Adipocyte (in vitro differentiated cells): ENCODE data around the gene SLCO3A1.

ENCODE experiments used
- DNase-seq: peaks from one replicate; pipeline ENCODE4 v3.0.0-alpha.2; 2015; ENCODE audit warnings: low read depth
- H3K27me3 ChIP-seq: replicated peaks from 2 replicates; pipeline ENCODE4 v1.7.0; 2013; ENCODE audit warnings: mild to moderate bottlenecking, low read length, moderate library complexity; ENCODE audit not compliant: control insufficient read depth, insufficient read depth
- H3K36me3 ChIP-seq: 2 replicates; pipeline ENCODE4 v1.7.0; 2013; ENCODE audit warnings: low read length, mild to moderate bottlenecking, moderate library complexity; ENCODE audit not compliant: control insufficient read depth, insufficient read depth, severe bottlenecking
- H3K4me1 ChIP-seq: 2 replicates; pipeline ENCODE4 v1.7.0; 2013; ENCODE audit warnings: mild to moderate bottlenecking, low read length, moderate library complexity; ENCODE audit not compliant: control insufficient read depth, insufficient read depth
- H3K4me3 ChIP-seq: 2 replicates; pipeline ENCODE4 v1.7.0; 2013; ENCODE audit warnings: mild to moderate bottlenecking, low read length, moderate library complexity
- H3K9ac ChIP-seq: 2 replicates; pipeline ENCODE4 v1.7.0; 2013; ENCODE audit warnings: mild to moderate bottlenecking, low read length, moderate library complexity
- H3K9me3 ChIP-seq: 2 replicates; pipeline ENCODE4 v1.7.0; 2013; ENCODE audit warnings: mild to moderate bottlenecking, low read length, moderate library complexity; ENCODE audit not compliant: control insufficient read depth

SLCO3A1 gene

DNA sequence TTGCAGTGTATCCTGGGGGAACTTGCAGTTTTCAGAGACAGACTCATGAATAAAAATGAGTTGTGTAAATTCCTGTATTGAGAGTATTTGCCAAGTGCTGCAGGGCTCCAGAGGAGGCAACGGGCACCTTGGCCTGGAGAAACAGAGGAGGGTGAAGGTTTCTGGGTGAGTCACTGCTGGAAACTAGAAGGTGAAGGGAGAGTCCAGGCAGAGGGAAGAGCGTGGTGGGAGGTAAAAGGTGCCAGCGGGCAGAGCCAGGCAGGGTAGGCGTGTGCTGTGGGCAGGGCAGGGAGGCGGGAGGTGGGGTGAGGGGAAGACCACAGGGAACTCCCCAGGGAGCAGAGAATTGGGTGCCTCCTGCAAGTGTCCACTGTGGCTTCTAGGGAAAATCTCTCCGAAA, 120.8 kb downstream of the SLCO3A1 start:
- H3K9ac ChIP-seq: no peak overlapping the region
- no peaks in the 10 kb centered on the region for H3K9me3 ChIP-seq
- no peaks in the 10 kb centered on the region for H3K27me3 ChIP-seq
- no peak for DNase-seq
- no peaks in the 10 kb centered on the region for H3K36me3 ChIP-seq
- H3K4me3 ChIP-seq: no peak overlapping the region
- peaks cover 14% of the 10 kb centered on the region for H3K4me1 ChIP-seq

DNA sequence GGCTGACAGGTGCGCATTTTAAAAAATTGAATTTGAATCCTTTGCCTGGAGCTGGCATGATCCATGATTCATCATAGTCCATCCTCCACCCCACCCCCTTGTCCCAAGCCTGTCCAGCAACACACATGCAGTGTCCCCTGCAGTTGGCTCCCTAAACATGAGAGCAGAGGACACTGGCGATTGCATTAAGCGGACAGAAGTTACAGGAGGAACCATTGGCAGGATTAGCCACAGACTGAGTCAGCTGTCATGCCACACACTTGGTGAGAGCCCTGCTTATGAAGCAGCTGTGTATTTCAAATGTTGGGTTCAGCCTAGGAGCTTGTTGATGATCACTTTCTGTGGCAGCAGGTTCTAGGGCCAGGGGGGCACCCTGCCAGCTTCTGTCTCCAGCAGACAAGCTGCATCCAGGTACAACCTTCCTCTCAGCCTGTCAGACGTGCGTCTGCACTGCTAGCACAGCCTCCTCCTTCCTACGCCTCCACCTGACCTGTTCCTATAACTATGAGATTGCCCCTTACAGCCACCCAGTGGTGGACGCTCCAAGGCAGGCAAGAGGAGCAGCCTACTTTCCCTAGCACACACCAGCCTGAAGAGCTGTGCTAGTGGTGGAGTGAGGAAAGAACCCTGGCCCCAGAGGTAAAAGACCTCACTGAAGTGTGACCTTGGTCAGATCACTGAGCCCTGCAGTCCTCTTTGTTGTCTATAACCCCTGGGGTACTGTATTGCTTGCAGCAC, 121.9 kb downstream of the SLCO3A1 start:
- Histone ChIP-seq H3K27me3 (no peaks in the 10 kb centered on the region), H3K4me1 (peaks cover 3% of the 10 kb centered on the region), H3K4me3 (no peak overlapping the region), H3K36me3 (no peaks in the 10 kb centered on the region), H3K9me3 (no peaks in the 10 kb centered on the region), H3K9ac (no peak overlapping the region)
- no peak for DNase-seq

DNA sequence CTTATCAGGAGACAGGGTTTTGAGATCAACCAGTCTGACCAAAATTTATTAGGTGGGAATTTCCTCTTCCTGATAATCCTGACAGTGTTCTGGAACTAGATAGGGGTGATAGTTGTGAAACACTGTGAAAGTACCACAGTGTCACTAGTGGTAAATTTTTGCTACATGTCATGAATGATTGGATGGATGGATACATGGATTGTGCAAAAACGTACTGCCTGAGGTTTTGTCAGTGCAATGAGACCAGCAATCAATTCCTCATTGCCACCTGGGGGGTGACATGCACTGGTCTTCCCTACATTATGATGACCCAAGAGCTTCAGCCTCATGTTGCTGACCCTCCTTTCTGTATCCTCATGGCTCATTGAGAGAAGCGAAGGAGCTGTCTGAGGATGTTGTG, 123.5 kb downstream of the SLCO3A1 start:
- DNase-seq: no peak
- Histone ChIP-seq H3K27me3 (no peaks in the 10 kb centered on the region), H3K36me3 (no peaks in the 10 kb centered on the region), H3K9ac (no peak overlapping the region), H3K9me3 (no peaks in the 10 kb centered on the region), H3K4me1 (no peaks in the 10 kb centered on the region), H3K4me3 (no peak overlapping the region)

DNA sequence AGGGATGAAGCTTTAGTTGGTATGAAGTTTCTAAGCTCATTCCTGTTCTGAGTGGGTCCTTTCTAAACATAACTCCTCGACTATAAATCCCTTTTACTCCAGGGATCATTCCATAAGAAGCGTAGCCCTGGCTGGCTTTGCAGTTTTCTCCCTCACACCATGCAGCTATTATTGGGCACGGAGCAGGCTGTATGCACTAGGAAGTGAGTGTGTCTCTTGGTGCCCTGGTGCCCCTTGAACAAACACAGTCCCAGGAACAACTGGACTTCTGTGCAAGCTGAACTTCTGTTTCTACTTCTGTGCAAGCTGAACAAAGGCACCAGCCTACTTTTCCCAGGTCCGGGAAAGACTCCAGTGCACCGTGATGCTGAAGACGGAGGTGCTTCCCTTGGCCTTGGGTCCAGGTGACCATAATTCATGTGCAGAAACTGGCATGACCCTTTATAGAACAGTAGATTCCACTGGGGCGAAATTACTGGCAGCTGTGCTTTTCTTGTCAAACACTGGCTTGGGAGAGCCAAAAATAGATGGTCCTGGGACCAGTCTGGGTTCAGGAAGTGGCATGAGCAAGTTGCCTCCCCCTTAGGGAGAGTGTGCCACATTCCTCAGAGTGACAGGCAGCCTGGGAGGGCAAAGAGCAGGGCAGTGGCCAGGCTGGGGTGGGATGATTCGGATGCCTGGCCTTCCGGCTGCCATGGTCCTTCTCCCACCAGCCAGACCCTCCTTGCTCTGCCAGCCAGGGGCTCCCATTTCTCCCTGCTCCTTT, 127.2 kb downstream of the SLCO3A1 start:
- H3K9me3 ChIP-seq: no peaks in the 10 kb centered on the region
- peaks cover 6% of the 10 kb centered on the region for H3K4me1 ChIP-seq
- no peaks in the 10 kb centered on the region for H3K36me3 ChIP-seq
- H3K4me3 ChIP-seq: no peak overlapping the region
- no peak overlapping the region for H3K9ac ChIP-seq
- no peaks in the 10 kb centered on the region for H3K27me3 ChIP-seq
- DNase-seq: no peak

DNA sequence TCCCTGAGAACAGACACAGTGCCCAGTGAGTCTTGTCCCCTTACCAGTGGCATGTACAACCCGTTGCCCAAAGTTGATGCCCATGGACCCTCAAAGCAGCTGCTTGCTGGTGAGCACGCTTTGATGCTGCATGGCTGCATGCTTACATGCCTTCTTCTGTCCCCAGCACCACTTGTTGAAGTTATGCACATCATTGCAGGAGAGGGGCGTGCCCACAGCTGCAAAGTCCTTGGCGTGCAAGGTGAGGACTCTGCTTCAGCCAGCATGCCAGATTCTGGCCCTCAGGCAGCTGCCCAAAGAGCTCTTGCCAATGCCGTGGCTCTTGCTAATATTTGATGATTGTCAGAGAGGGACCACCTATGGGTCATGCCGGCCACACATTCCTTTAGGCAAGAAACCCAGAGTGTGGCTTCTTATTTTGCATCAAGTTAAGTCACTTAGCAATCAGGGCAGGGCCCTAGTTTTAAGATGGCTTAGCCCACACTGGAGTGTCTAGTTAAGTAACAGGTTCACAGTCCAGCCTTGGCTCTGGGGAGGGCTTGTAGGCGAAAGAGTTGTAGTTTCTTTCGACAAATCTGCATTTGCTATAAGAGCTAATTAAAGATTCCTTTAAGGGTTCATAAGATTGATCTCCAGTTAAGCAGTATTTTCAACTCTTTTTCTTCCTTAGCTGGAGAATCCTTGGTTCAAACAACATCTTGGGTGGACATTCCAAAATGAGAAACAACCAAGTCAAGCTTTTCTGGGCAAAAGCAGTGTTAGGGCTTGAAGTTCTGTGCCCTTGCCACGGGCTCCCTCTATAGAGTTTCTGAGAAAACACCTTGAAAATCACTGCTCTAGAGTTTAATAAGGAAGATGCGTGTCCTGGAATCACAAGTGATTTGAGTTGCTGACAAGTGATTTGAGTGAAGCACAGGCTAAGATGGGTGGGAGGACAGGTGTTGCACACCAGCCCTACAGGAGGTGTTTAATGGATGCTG, 128.6 kb downstream of the SLCO3A1 start:
- Histone ChIP-seq H3K36me3 (no peaks in the 10 kb centered on the region), H3K4me1 (peaks cover 6% of the 10 kb centered on the region), H3K9ac (no peak overlapping the region), H3K4me3 (no peak overlapping the region), H3K27me3 (no peaks in the 10 kb centered on the region), H3K9me3 (no peaks in the 10 kb centered on the region)
- DNase-seq: no peak

DNA sequence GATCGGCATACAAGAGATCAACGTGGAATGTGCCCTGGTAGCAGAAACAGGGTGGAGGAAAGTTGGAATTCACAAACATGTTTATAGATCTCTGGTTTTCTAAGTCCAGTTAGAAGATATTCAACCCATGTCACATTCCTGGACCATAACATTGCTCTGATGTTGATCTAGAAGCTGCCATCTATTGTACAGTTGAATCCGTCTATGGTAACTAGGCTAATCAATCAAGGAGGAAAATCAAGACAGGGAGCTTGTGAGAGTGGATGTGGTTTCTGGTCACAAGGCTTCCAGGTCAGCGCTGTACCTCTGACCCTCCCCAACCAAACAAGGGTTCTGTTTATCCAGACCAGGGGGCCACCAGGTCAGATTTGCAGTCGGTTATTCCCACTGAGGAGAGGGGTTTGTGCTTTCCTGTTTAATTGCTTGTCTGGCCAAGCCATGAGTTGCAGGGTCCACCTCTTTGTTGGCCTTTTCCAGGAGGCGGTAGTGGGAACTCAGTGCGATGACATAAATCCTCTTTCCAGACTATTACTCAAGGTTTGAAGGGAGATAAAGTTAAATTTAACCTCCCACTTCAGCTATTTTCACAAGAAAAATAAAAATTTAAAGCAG, 130.3 kb downstream of the SLCO3A1 start:
- H3K4me1 ChIP-seq: peaks cover 6% of the 10 kb centered on the region
- no peaks in the 10 kb centered on the region for H3K27me3 ChIP-seq
- no peaks in the 10 kb centered on the region for H3K9me3 ChIP-seq
- no peaks in the 10 kb centered on the region for H3K36me3 ChIP-seq
- H3K4me3 ChIP-seq: no peak overlapping the region
- no peak overlapping the region for H3K9ac ChIP-seq
- DNase-seq: no peak

DNA sequence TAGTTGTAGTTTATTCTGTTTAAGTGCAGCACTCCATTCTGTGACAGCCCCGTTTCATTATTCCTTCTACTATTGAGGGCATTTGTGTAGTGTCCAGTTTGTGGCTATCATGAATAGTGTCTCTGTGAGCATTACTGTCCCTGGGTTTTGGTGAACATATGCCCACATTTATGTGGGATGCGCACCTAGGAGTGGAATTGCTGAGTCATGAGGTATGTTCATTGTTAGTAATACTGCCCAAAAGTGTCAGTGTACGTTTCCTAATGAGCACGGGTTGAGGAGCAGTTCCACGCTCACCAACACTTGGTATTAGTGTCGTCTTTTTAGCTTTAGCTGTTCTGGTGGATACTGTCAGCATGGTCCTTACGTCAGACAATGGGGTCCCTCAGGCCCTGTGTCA, 131.8 kb downstream of the SLCO3A1 start:
- Histone ChIP-seq H3K27me3 (no peaks in the 10 kb centered on the region), H3K4me3 (no peak overlapping the region), H3K4me1 (peaks cover 14% of the 10 kb centered on the region)

DNA sequence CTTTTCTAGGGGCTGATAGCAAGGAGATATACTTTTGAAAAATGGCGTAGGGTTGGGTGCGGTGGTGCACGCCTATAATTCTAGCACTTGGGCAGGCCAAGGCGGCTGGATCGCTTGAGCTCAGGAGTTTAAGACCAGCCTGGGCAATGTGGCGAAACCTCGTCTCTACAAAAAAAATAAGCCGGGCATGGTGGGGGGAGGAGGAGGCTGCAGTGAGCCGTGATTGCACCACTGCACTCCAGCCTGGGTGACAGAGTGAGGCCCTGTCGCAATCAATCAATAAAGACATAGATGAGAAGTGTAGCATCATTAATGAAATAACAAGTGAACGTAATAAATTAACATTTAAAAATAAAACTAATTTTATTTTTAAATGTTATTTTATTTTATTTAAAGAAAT, 134.6 kb downstream of the SLCO3A1 start:
- Histone ChIP-seq H3K27me3 (no peaks in the 10 kb centered on the region), H3K4me1 (peaks cover 36% of the 10 kb centered on the region), H3K36me3 (no peaks in the 10 kb centered on the region), H3K9me3 (no peaks in the 10 kb centered on the region), H3K4me3 (no peak overlapping the region), H3K9ac (no peak overlapping the region)
- DNase-seq: no peak

More for the DNA sequence above, 131.8 kb downstream of the SLCO3A1 start:
- Histone ChIP-seq H3K9ac (no peak overlapping the region), H3K36me3 (no peaks in the 10 kb centered on the region), H3K9me3 (no peaks in the 10 kb centered on the region)
- no peak for DNase-seq

DNA sequence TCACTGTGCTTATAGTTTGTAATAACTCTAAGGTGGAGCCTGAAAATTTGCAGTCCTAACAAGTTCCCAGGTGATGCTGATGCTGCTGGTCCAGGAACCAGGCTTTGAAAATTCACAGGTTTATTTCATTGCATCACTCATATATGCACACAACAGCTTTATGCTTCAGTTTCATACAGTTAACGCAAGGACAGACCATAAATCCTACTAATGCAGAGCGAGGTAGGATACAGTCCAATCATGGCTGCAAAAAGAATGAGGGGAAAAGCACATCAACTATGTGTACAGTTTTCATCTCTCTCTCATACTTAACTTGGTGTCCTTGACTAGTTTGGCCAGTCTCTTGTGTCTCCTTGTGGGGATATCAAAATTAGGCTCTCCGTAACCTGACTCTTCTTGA, 135.1 kb downstream of the SLCO3A1 start:
- H3K27me3 ChIP-seq: no peaks in the 10 kb centered on the region
- H3K9ac ChIP-seq: no peak overlapping the region
- no peak for DNase-seq
- H3K4me3 ChIP-seq: no peak overlapping the region
- H3K9me3 ChIP-seq: no peaks in the 10 kb centered on the region
- H3K36me3 ChIP-seq: no peaks in the 10 kb centered on the region
- H3K4me1 ChIP-seq: peaks cover 42% of the 10 kb centered on the region

DNA sequence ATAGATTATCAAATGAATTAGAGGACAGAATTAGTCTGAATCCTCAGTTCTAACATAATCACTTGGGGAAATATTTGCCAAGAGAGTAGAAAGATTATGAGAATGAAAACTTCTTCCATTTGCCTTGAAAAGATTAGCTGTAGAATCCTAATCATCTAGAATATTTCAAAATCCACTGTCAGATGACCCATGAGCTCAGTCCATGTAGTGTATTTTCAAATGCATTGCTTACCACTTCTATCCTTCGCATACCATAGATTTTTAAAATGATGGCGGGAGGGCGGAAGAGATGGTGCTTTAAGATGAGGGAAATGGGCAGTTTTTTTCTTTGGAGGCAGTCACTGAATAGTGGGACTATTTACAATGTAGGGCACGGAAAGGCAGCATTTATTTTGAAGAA, 136.3 kb downstream of the SLCO3A1 start:
- H3K4me3 ChIP-seq: no peak overlapping the region
- H3K9ac ChIP-seq: no peak overlapping the region
- no peaks in the 10 kb centered on the region for H3K36me3 ChIP-seq
- H3K27me3 ChIP-seq: no peaks in the 10 kb centered on the region
- no peaks in the 10 kb centered on the region for H3K9me3 ChIP-seq
- peak; percentile 33 for DNase-seq
- peaks cover 40% of the 10 kb centered on the region for H3K4me1 ChIP-seq
